ENCODE measurements around the gene PGP. TPM values are rescaled to one million over a fixed set of nuclear protein-coding genes. Genes with fewer than 3 reads are reported as not detected.

PGP gene
- total and polyA plus RNA-seq, 8 donors, result 9.3 to 90.4 (median 11.3) TPM

GRCh38 chr16:2223942-2224486, 9.4 kb upstream of the PGP start:
- Histone ChIP-seq H3K4me3 (peak overlapping the region; percentile 80 to 99 (median 96)), H3K27ac (peak overlapping the region; percentile 83 to 93 (median 90)), H3K4me1 (peaks cover 26 to 44% (median 37%) of the 10 kb centered on the region in 4 donors), H3K9me3 (no peaks in the 10 kb centered on the region), H3K27me3 (no peaks in the 10 kb centered on the region), H3K36me3 (peaks cover 11 to 27% (median 21%) of the 10 kb centered on the region in 4 donors)
- peak; percentile 57 to 76 for DNase-seq
- intact Hi-C loops (cut with DNase I; ENCODE audit: low total_unique reads), result no loop called here
- no peak for TF ChIP-seq CTCF (IDR thresholded peaks at IDR 0.05)
- no peak for TF ChIP-seq POLR2AphosphoS5 (IDR thresholded peaks at IDR 0.05)
- TF ChIP-seq EP300 (IDR thresholded peaks at IDR 0.05), result no peak
- TF ChIP-seq POLR2A (IDR thresholded peaks at IDR 0.05), result no peak
- WGBS, 5 donors, result 2 to 19% (median 3%) methylated on average over 4 to 22 of the region's 22 CpGs

GRCh38 chr16:2223221-2223941, 8.7 kb upstream of the PGP start, which contains the start of gene E4F1:
Gene E4F1 (plus strand): TSS chr16:2223591. CDS start chr16:2223614, 23 bp downstream.
- Histone ChIP-seq H3K36me3 (peaks cover 5 to 21% (median 15%) of the 10 kb centered on the region in 4 donors), H3K4me1 (peaks cover 26 to 44% (median 37%) of the 10 kb centered on the region in 4 donors), H3K27ac (peak within 1 kb of the TSS; percentile 83 to 93 (median 90)), H3K9me3 (no peaks in the 10 kb centered on the region), H3K27me3 (no peaks in the 10 kb centered on the region), H3K4me3 (peak within 1 kb of the TSS; percentile 80 to 99 (median 96))
- DNase-seq, result peak; percentile 100
- no peak for TF ChIP-seq EP300 (IDR thresholded peaks at IDR 0.05)
- peak; percentile 96 to 99 (median 97) for TF ChIP-seq POLR2AphosphoS5 (IDR thresholded peaks at IDR 0.05)
- TF ChIP-seq POLR2A (IDR thresholded peaks at IDR 0.05), result peak in 2 of 4 donors; percentile 43 to 85
- peak in 2 of 7 experiments; percentile 38 to 40 for TF ChIP-seq CTCF (IDR thresholded peaks at IDR 0.05)
- WGBS, 5 donors, result 0 to 1% (median 0%) methylated on average over 45 to 82 of the region's 82 CpGs
- intact Hi-C loops (cut with DNase I; ENCODE audit: low total_unique reads), result no loop called here

GRCh38 chr16:2216330-2216729, 1.7 kb upstream of the PGP start:
- intact Hi-C loops (cut with DNase I; ENCODE audit: low total_unique reads), result no loop called here
- Histone ChIP-seq H3K4me3 (no peak overlapping the region), H3K27me3 (no peaks in the 10 kb centered on the region), H3K36me3 (peaks cover 0 to 11% (median 0%) of the 10 kb centered on the region in 4 donors), H3K9me3 (no peaks in the 10 kb centered on the region), H3K27ac (peak overlapping the region in 1 of 5 donors; percentile 91), H3K4me1 (peaks cover 26 to 39% (median 32%) of the 10 kb centered on the region in 4 donors)
- DNase-seq, result no peak
- TF ChIP-seq EP300 (IDR thresholded peaks at IDR 0.05), result no peak
- WGBS, 5 donors, result 81 to 98% (median 83%) methylated on average over 4 of the region's 4 CpGs

GRCh38 chr16:2213817-2214718, 572 bp downstream of the PGP start:
- no peak for TF ChIP-seq POLR2A (IDR thresholded peaks at IDR 0.05)
- no peak for TF ChIP-seq EP300 (IDR thresholded peaks at IDR 0.05)
- TF ChIP-seq CTCF (IDR thresholded peaks at IDR 0.05), result no peak
- no peak for TF ChIP-seq POLR2AphosphoS5 (IDR thresholded peaks at IDR 0.05)
- no peak for DNase-seq
- 0 to 3% (median 1%) methylated on average over 32 to 98 of the region's 98 CpGs for WGBS, 5 donors
- Histone ChIP-seq H3K27ac (peak overlapping the region; percentile 80 to 93 (median 88)), H3K9me3 (no peaks in the 10 kb centered on the region), H3K27me3 (no peaks in the 10 kb centered on the region), H3K4me3 (peak overlapping the region; percentile 77 to 99 (median 84)), H3K4me1 (peaks cover 26 to 40% (median 33%) of the 10 kb centered on the region in 4 donors), H3K36me3 (peaks cover 7 to 27% (median 14%) of the 10 kb centered on the region in 4 donors)
- intact Hi-C loops (cut with DNase I; ENCODE audit: low total_unique reads), result no loop called here
